ENCODE measurements around the gene DNAAF2.

- TF ChIP-seq, protein P1, sequence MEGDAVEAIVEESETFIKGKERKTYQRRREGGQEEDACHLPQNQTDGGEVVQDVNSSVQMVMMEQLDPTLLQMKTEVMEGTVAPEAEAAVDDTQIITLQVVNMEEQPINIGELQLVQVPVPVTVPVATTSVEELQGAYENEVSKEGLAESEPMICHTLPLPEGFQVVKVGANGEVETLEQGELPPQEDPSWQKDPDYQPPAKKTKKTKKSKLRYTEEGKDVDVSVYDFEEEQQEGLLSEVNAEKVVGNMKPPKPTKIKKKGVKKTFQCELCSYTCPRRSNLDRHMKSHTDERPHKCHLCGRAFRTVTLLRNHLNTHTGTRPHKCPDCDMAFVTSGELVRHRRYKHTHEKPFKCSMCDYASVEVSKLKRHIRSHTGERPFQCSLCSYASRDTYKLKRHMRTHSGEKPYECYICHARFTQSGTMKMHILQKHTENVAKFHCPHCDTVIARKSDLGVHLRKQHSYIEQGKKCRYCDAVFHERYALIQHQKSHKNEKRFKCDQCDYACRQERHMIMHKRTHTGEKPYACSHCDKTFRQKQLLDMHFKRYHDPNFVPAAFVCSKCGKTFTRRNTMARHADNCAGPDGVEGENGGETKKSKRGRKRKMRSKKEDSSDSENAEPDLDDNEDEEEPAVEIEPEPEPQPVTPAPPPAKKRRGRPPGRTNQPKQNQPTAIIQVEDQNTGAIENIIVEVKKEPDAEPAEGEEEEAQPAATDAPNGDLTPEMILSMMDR (IDR thresholded peaks at IDR 0.05; ENCODE audit: control extremely low read depth in 1 of 3, insufficient read depth in 1 of 3, low read depth in 1 of 3, low read length in 3 of 3) = no peak
- TF ChIP-seq CHD2 (IDR thresholded peaks at IDR 0.05; ENCODE audit: low read length) (no peak), MAX (IDR thresholded peaks at IDR 0.05) (no peak), YY1 (IDR thresholded peaks at IDR 0.05; ENCODE audit: low read depth, low read length) (no peak), TAF1 (IDR thresholded peaks at IDR 0.05; ENCODE audit: low read depth, low read length) (no peak), CEBPB (IDR thresholded peaks at IDR 0.05; ENCODE audit: low read depth, low read length) (no peak), POLR2A (IDR thresholded peaks at IDR 0.05; ENCODE audit: control extremely low read depth in 1 of 2, low read depth in 2 of 2, low read length in 2 of 2) (no peak), POLR2AphosphoS5 (IDR thresholded peaks at IDR 0.05; ENCODE audit: low read depth, low read length) (no peak), ZNF274 (IDR thresholded peaks at IDR 0.05; ENCODE audit: borderline replicate concordance, extremely low read depth, low read length) (no peak), TAF7 (optimal IDR thresholded peaks at IDR 0.05; ENCODE audit: borderline replicate concordance, low read depth, low read length) (no peak), EZH2 (IDR thresholded peaks at IDR 0.05; ENCODE audit: low read depth, low read length, severe bottlenecking) (no peak), FOSL1 (IDR thresholded peaks at IDR 0.05; ENCODE audit: insufficient read depth, low read depth, low read length) (no peak), HDAC2 (IDR thresholded peaks at IDR 0.05; ENCODE audit: borderline replicate concordance in 1 of 2, low read depth in 2 of 2, low read length in 2 of 2) (no peak), GABPA (IDR thresholded peaks at IDR 0.05; ENCODE audit: borderline replicate concordance, insufficient read depth, low read length) (no peak)
Observed at GRCh38 chr14:49593016-49593415, 42.0 kb downstream of the DNAAF2 start.

Data from H1 (cell line).